SK-N-SH (cell line): ENCODE results near the gene SRSF3. TPM values are rescaled to one million over a fixed set of nuclear protein-coding genes. Genes with fewer than 3 reads are reported as not detected.

Experiments used
- CTCF ChIA-PET: fragments of 300-600, 350-600 bp; formaldehyde crosslinking; extraction: SDS; loops from one replicate; lab custom pipeline; 2021; lab: Yijun Ruan, JAX
- POLR2A ChIA-PET: fragments of 350-600 bp; sonication (Branson Sonifier 250); formaldehyde crosslinking; extraction: SDS; loops from one replicate; lab custom pipeline; 2020; ENCODE audit warnings: antibody characterized with exemption, inconsistent platforms; lab: Yijun Ruan, JAX
- DNase-seq: peaks from one replicate; pipeline ENCODE4 v3.0.0; 2012
- H2AFZ ChIP-seq: fragments of 200-600 bp; sonication (generic); 2 replicates; pipeline ENCODE4 v1.8.1; 2016; ENCODE audit warnings: antibody characterized with exemption, mild to moderate bottlenecking, low read depth
- H3F3A ChIP-seq: fragments of 200-600 bp; sonication (generic); replicated peaks from 2 replicates; pipeline ENCODE3; 2016; ENCODE audit warnings: antibody characterized with exemption, mild to moderate bottlenecking; ENCODE audit not compliant: insufficient read depth
- H3K27ac ChIP-seq, 2 experiments: fragments of 200-500 bp in 1 of 2; fragments of 200-600 bp in 1 of 2; sonication (Bioruptor generic) in 1 of 2; sonication (generic), shearing (Covaris generic) in 1 of 2; 2 replicates each; pipeline versions ENCODE4 v1.5.1 to v1.6.1; 2014 to 2016; ENCODE audit warnings: low read depth in 2 of 2, inconsistent platforms in 1 of 2, low read length in 1 of 2, mild to moderate bottlenecking in 1 of 2, mixed read lengths in 1 of 2
- H3K27me3 ChIP-seq: fragments of 200-600 bp; sonication (generic), shearing (Covaris generic); 2 replicates; pipeline ENCODE4 v1.6.1; 2016; ENCODE audit warnings: mixed run types; ENCODE audit not compliant: insufficient read depth
- H3K36me3 ChIP-seq, 2 experiments: fragments of 200-500 bp in 1 of 2; fragments of 200-600 bp in 1 of 2; sonication (Bioruptor generic) in 1 of 2; sonication (generic) in 1 of 2; replicated peaks in 1 of 2; 2 replicates each; pipeline versions ENCODE3 to v1.5.1; 2014 to 2016; ENCODE audit warnings: low read length in 1 of 2, mild to moderate bottlenecking in 1 of 2; ENCODE audit not compliant: insufficient read depth in 2 of 2, control insufficient read depth in 1 of 2
- H3K4me1 ChIP-seq, 2 experiments: fragments of 200-500 bp in 1 of 2; fragments of 200-600 bp in 1 of 2; sonication (Bioruptor generic) in 1 of 2; sonication (generic), shearing (Covaris generic) in 1 of 2; 2 replicates each; pipeline versions ENCODE4 v1.5.1 to v1.6.1; 2014 to 2016; ENCODE audit warnings: low read depth in 1 of 2, low read length in 1 of 2, mixed run types in 1 of 2; ENCODE audit not compliant: insufficient read depth in 2 of 2, control insufficient read depth in 1 of 2
- H3K4me2 ChIP-seq: fragments of 200-600 bp; sonication (generic), shearing (Covaris generic); 2 replicates; pipeline ENCODE4 v1.6.1; 2017; ENCODE audit warnings: mixed run types
- H3K4me3 ChIP-seq, 2 experiments: fragments of 200-500 bp in 1 of 2; fragments of 200-600 bp in 1 of 2; sonication (Bioruptor generic) in 1 of 2; sonication (generic), shearing (Covaris generic) in 1 of 2; 2 replicates each; pipeline versions ENCODE4 v1.5.1 to v1.8.1; 2014 to 2016; ENCODE audit warnings: low read depth in 2 of 2, inconsistent platforms in 1 of 2, low read length in 1 of 2, mild to moderate bottlenecking in 1 of 2, mixed read lengths in 1 of 2, moderate library complexity in 1 of 2
- H3K79me2 ChIP-seq: fragments of 200-600 bp; sonication (generic); 2 replicates; pipeline ENCODE4 v1.8.1; 2017; ENCODE audit warnings: mild to moderate bottlenecking; ENCODE audit not compliant: insufficient read depth
- H3K9ac ChIP-seq: fragments of 200-600 bp; sonication (generic); 2 replicates; pipeline ENCODE4 v1.6.1; 2017; ENCODE audit warnings: mixed run types
- H3K9me2 ChIP-seq: fragments of 200-600 bp; sonication (generic); 2 replicates; pipeline ENCODE4 v1.6.1; 2017; ENCODE audit warnings: mixed run types
- H3K9me3 ChIP-seq: fragments of 200-600 bp; sonication (generic); 2 replicates; pipeline ENCODE4 v1.6.1; 2017; ENCODE audit warnings: mixed run types, mild to moderate bottlenecking, moderate library complexity
- H4K20me1 ChIP-seq: fragments of 200-600 bp; sonication (generic); 2 replicates; pipeline ENCODE4 v1.6.1; 2017; ENCODE audit warnings: mild to moderate bottlenecking, mixed run types; ENCODE audit not compliant: insufficient read depth
- CTCF ChIP-seq: fragments of 200-600 bp; sonication (generic); IDR thresholded peaks from 2 replicates; pipeline ENCODE4 v1.6.1; 2017; ENCODE audit warnings: antibody characterized with exemption, mild to moderate bottlenecking, moderate library complexity
- ELF1 ChIP-seq: IDR thresholded peaks from 2 replicates; pipeline ENCODE4 v1.4.0; 2012
- EP300 ChIP-seq, 2 experiments: IDR thresholded peaks; 2 replicates each; pipeline versions ENCODE4 v1.4.0 to v1.6.1; 2012; ENCODE audit warnings: borderline replicate concordance in 1 of 2, low read depth in 1 of 2, low read length in 1 of 2
- EZH2phosphoT487 ChIP-seq: fragments of 200-600 bp; sonication (generic); IDR thresholded peaks from 2 replicates; pipeline ENCODE4 v1.6.1; 2017; ENCODE audit warnings: low read depth, mixed run types, mild to moderate bottlenecking, antibody characterized with exemption, moderate library complexity, borderline replicate concordance
- GABPA ChIP-seq: IDR thresholded peaks from 2 replicates; pipeline ENCODE4 v1.4.0; 2012; ENCODE audit warnings: low read depth, mild to moderate bottlenecking
- MXI1 ChIP-seq: IDR thresholded peaks from 2 replicates; pipeline ENCODE4 v1.6.1; 2012; ENCODE audit warnings: mild to moderate bottlenecking, low read depth, low read length, improper control_type of control experiment
- NRF1 ChIP-seq: IDR thresholded peaks from 2 replicates; pipeline ENCODE4 v1.6.1; 2012; ENCODE audit warnings: low read depth, mild to moderate bottlenecking, low read length
- PBX3 ChIP-seq: IDR thresholded peaks from 2 replicates; pipeline ENCODE4; 2012
- POLR2AphosphoS5 ChIP-seq: IDR thresholded peaks from 2 replicates; pipeline ENCODE4 v1.6.1; 2012; ENCODE audit warnings: low read depth, low read length
- RAD21 ChIP-seq: IDR thresholded peaks from 2 replicates; pipeline ENCODE4 v1.6.1; 2012; ENCODE audit warnings: mild to moderate bottlenecking, low read length
- RCOR1 ChIP-seq: fragments of 150-350 bp; IDR thresholded peaks from 2 replicates; pipeline ENCODE4 v1.6.1; 2017; ENCODE audit warnings: antibody characterized with exemption, low read length
- RXRA ChIP-seq: IDR thresholded peaks from 2 replicates; pipeline ENCODE4 v1.4.0; 2012; ENCODE audit warnings: low read depth, mild to moderate bottlenecking, borderline replicate concordance
- SMC3 ChIP-seq: IDR thresholded peaks from 2 replicates; pipeline ENCODE4 v1.6.1; 2012; ENCODE audit warnings: low read depth, low read length, improper control_type of control experiment
- TAF1 ChIP-seq: IDR thresholded peaks from 2 replicates; pipeline ENCODE4 v1.6.1; 2012; ENCODE audit warnings: low read depth, mild to moderate bottlenecking, low read length, moderate library complexity, borderline replicate concordance
- USF1 ChIP-seq: IDR thresholded peaks from 2 replicates; pipeline ENCODE4 v1.4.0; 2012; ENCODE audit warnings: low read depth, borderline replicate concordance
- YY1 ChIP-seq: IDR thresholded peaks from 2 replicates; pipeline ENCODE4 v1.4.0; 2012; ENCODE audit warnings: low read depth, mild to moderate bottlenecking
- ZBTB33 ChIP-seq: IDR thresholded peaks from 2 replicates; pipeline ENCODE4 v1.4.0; 2012; ENCODE audit warnings: low read depth, borderline replicate concordance
- WGBS: methylation state at CpG from one replicate; pipeline ENCODE4 v1.1.6; 2017; ENCODE audit warnings: low lambda C conversion rate; 5-methylcytosine and 5-hydroxymethylcytosine counted together
- polyA plus RNA-seq, 3 experiments: library from polyadenylated mRNA; depleted of rRNA; stranded (reverse); fragments of >200 nt; gene quantifications; 2 replicates each; pipeline ENCODE4 v1.2.3, GENCODE V29; 2012
- TF ChIP-seq, protein P1 (sequence below): fragments of 150-350 bp; IDR thresholded peaks from 2 replicates; pipeline ENCODE4 v1.6.1; 2017; ENCODE audit warnings: antibody characterized with exemption, low read length, low read depth, borderline replicate concordance

Gene SRSF3
- polyA plus RNA-seq, 1 of the 3 experiments (the other 2 are of a cell fraction) = 351 TPM

DNA sequence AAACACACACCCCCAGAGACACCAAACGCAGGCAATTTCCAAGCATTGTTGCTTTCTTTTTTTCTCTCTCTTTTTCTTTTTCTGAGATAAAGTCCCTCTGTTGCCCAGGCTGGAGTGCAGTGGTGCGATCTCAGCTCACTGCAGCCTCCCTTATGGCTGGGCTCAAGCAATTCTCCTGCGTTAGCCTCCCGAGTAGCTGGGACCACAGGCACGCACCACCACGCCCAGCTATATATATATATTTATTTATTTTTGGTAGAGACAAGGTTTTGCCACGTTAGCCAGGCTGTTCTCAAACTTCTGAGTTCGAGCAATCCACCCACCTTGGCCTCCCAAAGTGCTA is 14.0 kb upstream of the SRSF3 start:
- no peak for DNase-seq
- Histone ChIP-seq H3K4me1 (peaks cover 0 to 3% of the 10 kb centered on the region in 2 experiments; a peak in 1 of 4 replicates), H3K9me2 (no peaks in the 10 kb centered on the region), H4K20me1 (no peaks in the 10 kb centered on the region), H3K9ac (no peak overlapping the region), H3F3A (no peaks in the 10 kb centered on the region), H3K27me3 (no peaks in the 10 kb centered on the region), H3K9me3 (no peaks in the 10 kb centered on the region), H3K36me3 (no peaks in the 10 kb centered on the region), H3K27ac (no peak overlapping the region; a peak in 1 of 4 replicates), H3K79me2 (no peaks in the 10 kb centered on the region), H3K4me2 (no peak overlapping the region), H3K4me3 (no peak overlapping the region), H2AFZ (peak overlapping the region; percentile 89)
- whole genome bisulfite sequencing = 92% methylated on average over 8 of the region's 8 CpGs
- TF ChIP-seq RAD21 (no peak), YY1 (no peak)
- TF ChIP-seq, protein P1, sequence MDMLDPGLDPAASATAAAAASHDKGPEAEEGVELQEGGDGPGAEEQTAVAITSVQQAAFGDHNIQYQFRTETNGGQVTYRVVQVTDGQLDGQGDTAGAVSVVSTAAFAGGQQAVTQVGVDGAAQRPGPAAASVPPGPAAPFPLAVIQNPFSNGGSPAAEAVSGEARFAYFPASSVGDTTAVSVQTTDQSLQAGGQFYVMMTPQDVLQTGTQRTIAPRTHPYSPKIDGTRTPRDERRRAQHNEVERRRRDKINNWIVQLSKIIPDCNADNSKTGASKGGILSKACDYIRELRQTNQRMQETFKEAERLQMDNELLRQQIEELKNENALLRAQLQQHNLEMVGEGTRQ = no peak
- ChIA-PET POLR2A (interaction anchor here (0.8 kb wide), 1 partner anchor 14 kb away, joined by 5 read pairs; the partner anchor contains the start of gene SRSF3), CTCF (interaction anchor here (0.6 to 1.4 kb wide), 3 partner anchors 12 to 20 kb away, joined by 3 to 5 read pairs (median 4); no protein-coding TSS in a partner anchor)

DNA sequence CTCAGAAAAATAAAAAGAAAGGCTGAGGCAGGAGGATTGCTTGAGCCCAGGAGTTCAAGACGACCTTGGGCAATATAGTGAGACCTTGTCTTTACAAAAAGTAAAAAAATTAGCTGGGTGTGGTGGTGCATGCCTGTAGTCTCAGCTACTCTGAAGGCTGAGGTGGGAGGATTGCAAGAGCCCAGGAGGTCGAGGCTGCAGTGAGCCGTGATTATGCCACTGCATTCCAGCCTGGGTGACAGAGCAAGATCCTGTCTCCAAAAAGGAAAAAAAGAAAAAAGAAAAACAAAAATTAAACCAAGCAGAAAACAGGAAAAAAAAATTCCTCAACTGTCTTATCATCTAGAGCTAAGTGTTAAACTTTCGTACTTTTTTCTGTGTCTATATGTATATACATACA is 12.4 kb upstream of the SRSF3 start:
- no peak for DNase-seq
- 85% methylated on average over 4 of the region's 4 CpGs for WGBS
- ChIA-PET POLR2A (no interaction called here), CTCF (interaction anchor here (1.0 kb wide), 1 partner anchor 57 kb away, joined by 3 read pairs; no protein-coding TSS in a partner anchor)
- no peaks in the 10 kb centered on the region for H3K9me3 ChIP-seq
- H3F3A ChIP-seq = no peaks in the 10 kb centered on the region
- H4K20me1 ChIP-seq = no peaks in the 10 kb centered on the region
- H3K4me3 ChIP-seq = no peak overlapping the region
- TF ChIP-seq TAF1 (no peak), RXRA (no peak), EP300 (IDR thresholded peaks at IDR 0.05; ENCODE audit: borderline replicate concordance in 1 of 2, low read depth in 1 of 2, low read length in 1 of 2) (no peak), EZH2phosphoT487 (no peak), USF1 (no peak), ELF1 (no peak), POLR2AphosphoS5 (no peak), RAD21 (no peak), PBX3 (no peak), NRF1 (no peak), MXI1 (no peak), RCOR1 (no peak), CTCF (no peak), ZBTB33 (no peak), GABPA (no peak), SMC3 (no peak)
- H3K9ac ChIP-seq = no peak overlapping the region
- no peak overlapping the region for H3K4me2 ChIP-seq
- no peaks in the 10 kb centered on the region for H3K36me3 ChIP-seq
- H3K27ac ChIP-seq = no peak overlapping the region
- no peaks in the 10 kb centered on the region for H3K9me2 ChIP-seq
- H3K4me1 ChIP-seq = peaks cover 0 to 3% of the 10 kb centered on the region in 2 experiments; a peak in 1 of 4 replicates
- no peak overlapping the region for H2AFZ ChIP-seq
- no peaks in the 10 kb centered on the region for H3K79me2 ChIP-seq
- H3K27me3 ChIP-seq = no peaks in the 10 kb centered on the region
